ENCODE data around the gene REX1BD. TPM values are rescaled to one million over a fixed set of nuclear protein-coding genes. Genes with fewer than 3 reads are reported as not detected.

Gene REX1BD
- total RNA-seq, 2 donors from 2014 or later: 46.7 to 79.6 TPM

GRCh38 chr19:18620311-18620710 lies 31.7 kb downstream of the REX1BD start:
- no peak for TF ChIP-seq CTCF (IDR thresholded peaks at IDR 0.05)
- Histone ChIP-seq H3K4me3 (no peak overlapping the region), H3K36me3 (no peaks in the 10 kb centered on the region), H3K27me3 (no peaks in the 10 kb centered on the region), H3K9me3 (no peaks in the 10 kb centered on the region), H3K9ac (ENCODE audit: low read depth in 2 of 2, low read length in 2 of 2) (no peak overlapping the region), H3K4me1 (no peaks in the 10 kb centered on the region), H3K27ac (no peak overlapping the region)
- intact Hi-C loops (cut with DNase I): no loop called here
- no peak for DNase-seq

DNA sequence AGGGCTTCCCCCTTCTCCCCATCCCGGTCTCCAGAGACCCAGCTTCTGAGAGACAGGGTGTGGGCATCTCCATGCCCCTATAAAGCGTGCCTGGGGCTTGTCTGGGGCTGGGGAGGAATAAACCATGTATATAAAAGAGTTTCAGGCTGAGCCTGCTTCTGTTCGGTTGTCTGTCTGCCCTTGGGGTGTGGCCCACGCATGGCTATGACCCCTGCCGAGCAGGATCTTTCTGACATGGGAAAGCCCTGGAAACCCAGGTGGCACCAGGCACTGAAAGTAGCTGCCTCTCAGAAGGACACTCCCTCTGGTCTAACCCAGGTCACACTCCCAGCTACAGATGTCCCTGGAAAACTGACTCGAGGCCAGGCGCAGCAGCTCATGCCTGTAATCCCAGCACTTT lies 32.3 kb downstream of the REX1BD start:
- DNase-seq: no peak
- Histone ChIP-seq H3K36me3 (no peaks in the 10 kb centered on the region), H3K4me1 (no peaks in the 10 kb centered on the region), H3K4me3 (no peak overlapping the region), H3K9me3 (no peaks in the 10 kb centered on the region), H3K9ac (ENCODE audit: low read depth in 2 of 2, low read length in 2 of 2) (no peak overlapping the region), H3K27ac (no peak overlapping the region), H3K27me3 (no peaks in the 10 kb centered on the region)
- TF ChIP-seq CTCF (IDR thresholded peaks at IDR 0.05): no peak
- intact Hi-C loops (cut with DNase I): no loop called here

- Histone ChIP-seq H3K27ac (no peak overlapping the region), H3K36me3 (no peaks in the 10 kb centered on the region), H3K27me3 (no peaks in the 10 kb centered on the region), H3K9ac (ENCODE audit: low read depth in 2 of 2, low read length in 2 of 2) (no peak overlapping the region), H3K4me1 (no peaks in the 10 kb centered on the region), H3K4me3 (no peak overlapping the region), H3K9me3 (no peaks in the 10 kb centered on the region)
- TF ChIP-seq CTCF (IDR thresholded peaks at IDR 0.05): no peak
- intact Hi-C loops (cut with DNase I): no loop called here
- DNase-seq: no peak
Observed at GRCh38 chr19:18626906-18627305, 38.3 kb downstream of the REX1BD start.

- no peak overlapping the region for H3K4me3 ChIP-seq
- TF ChIP-seq CTCF (IDR thresholded peaks at IDR 0.05): no peak
- DNase-seq: no peak
- no peaks in the 10 kb centered on the region for H3K9me3 ChIP-seq
- intact Hi-C loops (cut with DNase I): no loop called here
- no peaks in the 10 kb centered on the region for H3K4me1 ChIP-seq
- no peak overlapping the region for H3K27ac ChIP-seq
- H3K27me3 ChIP-seq: no peaks in the 10 kb centered on the region
- no peak overlapping the region for H3K9ac ChIP-seq (ENCODE audit: low read depth in 2 of 2, low read length in 2 of 2)
- no peaks in the 10 kb centered on the region for H3K36me3 ChIP-seq
Observed at GRCh38 chr19:18629166-18630088, 40.8 kb downstream of the REX1BD start.

GRCh38 chr19:18633321-18633720 lies 44.7 kb downstream of the REX1BD start:
- Histone ChIP-seq H3K9ac (ENCODE audit: low read depth in 2 of 2, low read length in 2 of 2) (no peak overlapping the region), H3K36me3 (no peaks in the 10 kb centered on the region), H3K4me3 (no peak overlapping the region), H3K9me3 (no peaks in the 10 kb centered on the region), H3K27me3 (no peaks in the 10 kb centered on the region), H3K27ac (no peak overlapping the region), H3K4me1 (peaks cover 4% of the 10 kb centered on the region)
- TF ChIP-seq CTCF (IDR thresholded peaks at IDR 0.05): no peak
- peak; percentile 35 for DNase-seq
- intact Hi-C loops (cut with DNase I): no loop called here
